ENCODE results near the gene SIRPB2. TPM values are rescaled to one million over a fixed set of nuclear protein-coding genes. Genes with fewer than 3 reads are reported as not detected.

The SIRPB2 gene
- total and polyA plus RNA-seq, 10 of the 15 experiments (the other 5 are each of a cell fraction or from before 2014, with no cell fraction given) = not detected

GRCh38 chr20:1431158-1431557 is 60.1 kb downstream of the SIRPB2 start (continued):
- TF ChIP-seq CUX1 (IDR thresholded peaks at IDR 0.05; ENCODE audit: insufficient replicate concordance, low read depth, low read length) = no peak
- TF ChIP-seq ETV6 (conservative IDR thresholded peaks at IDR 0.05 in 1 of 2, IDR thresholded peaks at IDR 0.05 in 1 of 2; ENCODE audit: borderline replicate concordance in 1 of 2, low read depth in 1 of 2) = no peak
- TF ChIP-seq IKZF2 (IDR thresholded peaks at IDR 0.05) = no peak
- TF ChIP-seq ELK1 (IDR thresholded peaks at IDR 0.05; ENCODE audit: low read depth, low read length) = no peak
- TF ChIP-seq PML (IDR thresholded peaks at IDR 0.05; ENCODE audit: low read length) = no peak
- no peak for TF ChIP-seq HDAC6 (IDR thresholded peaks at IDR 0.05; ENCODE audit: unreplicated experiment)
- no peak for TF ChIP-seq SP1 (IDR thresholded peaks at IDR 0.05; ENCODE audit: low read depth, low read length)
- TF ChIP-seq E4F1 (IDR thresholded peaks at IDR 0.05; ENCODE audit: borderline replicate concordance, partially characterized antibody) = no peak
- no peak for TF ChIP-seq ZNF24 (IDR thresholded peaks at IDR 0.05)
- TF ChIP-seq TARDBP (IDR thresholded peaks at IDR 0.05; ENCODE audit: borderline replicate concordance) = no peak
- TF ChIP-seq HDAC2 (IDR thresholded peaks at IDR 0.05) = no peak

Measured in GM12878 (cell line).